ENCODE data around the gene UCKL1.

GRCh38 chr20:63969838-63970713 is 13.9 kb upstream of the UCKL1 start, which contains the start of gene ZNF512B:
- TF ChIP-seq CTCF (IDR thresholded peaks at IDR 0.05) (no peak), POLR2A (IDR thresholded peaks at IDR 0.05) (no peak)

All from prostate gland (tissue), 2 donors.